ENCODE data around the gene SPAG7. TPM values are rescaled to one million over a fixed set of nuclear protein-coding genes. Genes with fewer than 3 reads are reported as not detected.

SPAG7 gene
- total RNA-seq, 1 experiment from 2014 or later: 97.3 TPM

DNA sequence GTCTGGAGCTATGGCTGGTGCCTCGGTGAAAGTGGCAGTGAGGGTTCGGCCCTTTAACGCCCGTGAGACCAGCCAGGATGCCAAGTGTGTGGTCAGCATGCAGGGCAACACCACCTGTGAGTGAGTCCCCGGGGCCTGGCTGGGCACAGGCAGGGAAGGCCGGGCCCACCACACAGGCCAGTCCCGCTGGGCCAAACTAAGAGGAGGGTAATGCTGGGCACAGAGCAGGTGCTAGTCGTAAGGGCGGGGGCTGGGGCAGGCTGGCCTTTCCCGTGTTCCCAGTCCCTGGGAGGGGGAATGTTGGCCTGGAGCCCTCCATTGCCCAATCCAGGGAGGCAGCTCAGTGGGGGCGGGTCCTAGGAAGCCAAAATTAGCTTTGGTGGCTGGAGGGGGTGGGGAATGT lies 32.6 kb upstream of the SPAG7 start:
- peaks cover 39% of the 10 kb centered on the region for H3K36me3 Mint-ChIP-seq
- TF ChIP-seq TEAD1 (CRISPR knock-in tag; IDR thresholded peaks at IDR 0.05) (no peak), PRRX2 (CRISPR knock-in tag; IDR thresholded peaks at IDR 0.05) (no peak), JAZF1 (CRISPR knock-in tag; IDR thresholded peaks at IDR 0.05) (no peak), HMGA2 (CRISPR knock-in tag; IDR thresholded peaks at IDR 0.05) (no peak), ZNF423 (CRISPR knock-in tag; IDR thresholded peaks at IDR 0.05) (no peak), RELA (CRISPR knock-in tag; IDR thresholded peaks at IDR 0.05; ENCODE audit: borderline replicate concordance) (no peak), CBFB (CRISPR knock-in tag; IDR thresholded peaks at IDR 0.05; ENCODE audit: low read depth) (no peak), CREB1 (CRISPR knock-in tag; IDR thresholded peaks at IDR 0.05) (no peak), FOXJ3 (CRISPR knock-in tag; IDR thresholded peaks at IDR 0.05; ENCODE audit: borderline replicate concordance) (no peak)
- TF ChIP-seq, protein P1, sequence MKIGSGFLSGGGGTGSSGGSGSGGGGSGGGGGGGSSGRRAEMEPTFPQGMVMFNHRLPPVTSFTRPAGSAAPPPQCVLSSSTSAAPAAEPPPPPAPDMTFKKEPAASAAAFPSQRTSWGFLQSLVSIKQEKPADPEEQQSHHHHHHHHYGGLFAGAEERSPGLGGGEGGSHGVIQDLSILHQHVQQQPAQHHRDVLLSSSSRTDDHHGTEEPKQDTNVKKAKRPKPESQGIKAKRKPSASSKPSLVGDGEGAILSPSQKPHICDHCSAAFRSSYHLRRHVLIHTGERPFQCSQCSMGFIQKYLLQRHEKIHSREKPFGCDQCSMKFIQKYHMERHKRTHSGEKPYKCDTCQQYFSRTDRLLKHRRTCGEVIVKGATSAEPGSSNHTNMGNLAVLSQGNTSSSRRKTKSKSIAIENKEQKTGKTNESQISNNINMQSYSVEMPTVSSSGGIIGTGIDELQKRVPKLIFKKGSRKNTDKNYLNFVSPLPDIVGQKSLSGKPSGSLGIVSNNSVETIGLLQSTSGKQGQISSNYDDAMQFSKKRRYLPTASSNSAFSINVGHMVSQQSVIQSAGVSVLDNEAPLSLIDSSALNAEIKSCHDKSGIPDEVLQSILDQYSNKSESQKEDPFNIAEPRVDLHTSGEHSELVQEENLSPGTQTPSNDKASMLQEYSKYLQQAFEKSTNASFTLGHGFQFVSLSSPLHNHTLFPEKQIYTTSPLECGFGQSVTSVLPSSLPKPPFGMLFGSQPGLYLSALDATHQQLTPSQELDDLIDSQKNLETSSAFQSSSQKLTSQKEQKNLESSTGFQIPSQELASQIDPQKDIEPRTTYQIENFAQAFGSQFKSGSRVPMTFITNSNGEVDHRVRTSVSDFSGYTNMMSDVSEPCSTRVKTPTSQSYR (CRISPR knock-in tag; IDR thresholded peaks at IDR 0.05): no peak
- TF ChIP-seq, protein P2, sequence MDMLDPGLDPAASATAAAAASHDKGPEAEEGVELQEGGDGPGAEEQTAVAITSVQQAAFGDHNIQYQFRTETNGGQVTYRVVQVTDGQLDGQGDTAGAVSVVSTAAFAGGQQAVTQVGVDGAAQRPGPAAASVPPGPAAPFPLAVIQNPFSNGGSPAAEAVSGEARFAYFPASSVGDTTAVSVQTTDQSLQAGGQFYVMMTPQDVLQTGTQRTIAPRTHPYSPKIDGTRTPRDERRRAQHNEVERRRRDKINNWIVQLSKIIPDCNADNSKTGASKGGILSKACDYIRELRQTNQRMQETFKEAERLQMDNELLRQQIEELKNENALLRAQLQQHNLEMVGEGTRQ (CRISPR knock-in tag; IDR thresholded peaks at IDR 0.05): no peak
- TF ChIP-seq, protein P3, sequence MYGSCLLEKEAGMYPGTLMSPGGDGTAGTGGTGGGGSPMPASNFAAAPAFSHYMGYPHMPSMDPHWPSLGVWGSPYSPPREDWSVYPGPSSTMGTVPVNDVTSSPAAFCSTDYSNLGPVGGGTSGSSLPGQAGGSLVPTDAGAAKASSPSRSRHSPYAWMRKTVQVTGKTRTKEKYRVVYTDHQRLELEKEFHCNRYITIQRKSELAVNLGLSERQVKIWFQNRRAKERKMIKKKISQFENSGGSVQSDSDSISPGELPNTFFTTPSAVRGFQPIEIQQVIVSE (CRISPR knock-in tag; IDR thresholded peaks at IDR 0.05; ENCODE audit: borderline replicate concordance): no peak
- TF ChIP-seq, protein P4, sequence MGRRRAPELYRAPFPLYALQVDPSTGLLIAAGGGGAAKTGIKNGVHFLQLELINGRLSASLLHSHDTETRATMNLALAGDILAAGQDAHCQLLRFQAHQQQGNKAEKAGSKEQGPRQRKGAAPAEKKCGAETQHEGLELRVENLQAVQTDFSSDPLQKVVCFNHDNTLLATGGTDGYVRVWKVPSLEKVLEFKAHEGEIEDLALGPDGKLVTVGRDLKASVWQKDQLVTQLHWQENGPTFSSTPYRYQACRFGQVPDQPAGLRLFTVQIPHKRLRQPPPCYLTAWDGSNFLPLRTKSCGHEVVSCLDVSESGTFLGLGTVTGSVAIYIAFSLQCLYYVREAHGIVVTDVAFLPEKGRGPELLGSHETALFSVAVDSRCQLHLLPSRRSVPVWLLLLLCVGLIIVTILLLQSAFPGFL (CRISPR knock-in tag; IDR thresholded peaks at IDR 0.05; ENCODE audit: borderline replicate concordance): no peak
- H3K9me3 Mint-ChIP-seq: no peaks in the 10 kb centered on the region
- ChIA-PET POLR2A (no interaction called here), CTCF (interaction anchor here (1.4 to 1.6 kb wide), 2 partner anchors 12 to 122 kb away, joined by 3 to 4 read pairs; partner anchors contain the start of gene CAMTA2)
- no peak overlapping the region for H3K4me3 Mint-ChIP-seq
- 0 out of 2 replicates have a peak overlapping the region, but pooled peaks have one; percentile 20 for H3K27ac Mint-ChIP-seq
- no peak for ATAC-seq
- H3K27me3 Mint-ChIP-seq (ENCODE audit: low read depth): peaks cover 10% of the 10 kb centered on the region
- DNase-seq (ENCODE audit: low spot score): peak; percentile 22
- peaks cover 16% of the 10 kb centered on the region for H3K4me1 Mint-ChIP-seq

DNA sequence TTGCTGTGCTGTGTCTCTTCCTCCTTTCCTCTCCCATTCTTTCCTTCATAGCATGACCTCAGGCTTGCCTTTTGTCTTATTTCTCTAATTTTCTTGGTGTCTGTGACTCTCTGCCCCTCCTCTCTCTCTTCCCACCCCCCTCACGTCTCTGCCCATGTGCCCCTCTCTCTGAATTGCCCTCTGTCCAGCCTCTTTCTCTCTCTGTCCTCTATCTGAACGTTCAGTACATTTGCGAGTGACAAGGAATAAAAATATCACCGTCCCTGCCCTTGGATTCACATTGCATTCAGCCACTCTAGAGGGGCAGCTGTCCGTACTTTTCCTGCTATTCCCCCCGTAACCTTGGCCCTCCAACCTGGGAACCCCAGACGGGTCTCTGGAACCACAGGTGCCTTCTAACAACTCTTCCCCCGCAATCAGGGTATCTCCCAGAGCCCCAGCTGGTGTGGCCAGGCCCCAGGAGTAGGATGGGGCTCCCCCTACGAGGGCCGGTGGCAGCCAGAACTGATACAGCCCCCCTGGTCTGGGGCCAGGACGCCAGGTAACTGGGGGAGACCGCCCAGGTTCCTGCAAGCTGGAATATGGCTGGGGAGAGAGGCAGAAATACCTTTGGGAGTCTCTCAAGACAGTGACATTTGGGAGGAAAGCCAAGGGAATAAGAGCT lies 31.9 kb upstream of the SPAG7 start:
- CTCF ChIA-PET: interaction anchor here (1.4 to 1.6 kb wide), 2 partner anchors 12 to 122 kb away, joined by 3 to 4 read pairs; partner anchors contain the start of gene CAMTA2
- TF ChIP-seq, protein P5, sequence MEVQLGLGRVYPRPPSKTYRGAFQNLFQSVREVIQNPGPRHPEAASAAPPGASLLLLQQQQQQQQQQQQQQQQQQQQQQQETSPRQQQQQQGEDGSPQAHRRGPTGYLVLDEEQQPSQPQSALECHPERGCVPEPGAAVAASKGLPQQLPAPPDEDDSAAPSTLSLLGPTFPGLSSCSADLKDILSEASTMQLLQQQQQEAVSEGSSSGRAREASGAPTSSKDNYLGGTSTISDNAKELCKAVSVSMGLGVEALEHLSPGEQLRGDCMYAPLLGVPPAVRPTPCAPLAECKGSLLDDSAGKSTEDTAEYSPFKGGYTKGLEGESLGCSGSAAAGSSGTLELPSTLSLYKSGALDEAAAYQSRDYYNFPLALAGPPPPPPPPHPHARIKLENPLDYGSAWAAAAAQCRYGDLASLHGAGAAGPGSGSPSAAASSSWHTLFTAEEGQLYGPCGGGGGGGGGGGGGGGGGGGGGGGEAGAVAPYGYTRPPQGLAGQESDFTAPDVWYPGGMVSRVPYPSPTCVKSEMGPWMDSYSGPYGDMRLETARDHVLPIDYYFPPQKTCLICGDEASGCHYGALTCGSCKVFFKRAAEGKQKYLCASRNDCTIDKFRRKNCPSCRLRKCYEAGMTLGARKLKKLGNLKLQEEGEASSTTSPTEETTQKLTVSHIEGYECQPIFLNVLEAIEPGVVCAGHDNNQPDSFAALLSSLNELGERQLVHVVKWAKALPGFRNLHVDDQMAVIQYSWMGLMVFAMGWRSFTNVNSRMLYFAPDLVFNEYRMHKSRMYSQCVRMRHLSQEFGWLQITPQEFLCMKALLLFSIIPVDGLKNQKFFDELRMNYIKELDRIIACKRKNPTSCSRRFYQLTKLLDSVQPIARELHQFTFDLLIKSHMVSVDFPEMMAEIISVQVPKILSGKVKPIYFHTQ (CRISPR knock-in tag; IDR thresholded peaks at IDR 0.05): no peak
- TF ChIP-seq JUN (CRISPR knock-in tag; IDR thresholded peaks at IDR 0.05): no peak
- no peak for TF ChIP-seq ZNF416 (CRISPR knock-in tag; IDR thresholded peaks at IDR 0.05)
- TF ChIP-seq, protein P6, sequence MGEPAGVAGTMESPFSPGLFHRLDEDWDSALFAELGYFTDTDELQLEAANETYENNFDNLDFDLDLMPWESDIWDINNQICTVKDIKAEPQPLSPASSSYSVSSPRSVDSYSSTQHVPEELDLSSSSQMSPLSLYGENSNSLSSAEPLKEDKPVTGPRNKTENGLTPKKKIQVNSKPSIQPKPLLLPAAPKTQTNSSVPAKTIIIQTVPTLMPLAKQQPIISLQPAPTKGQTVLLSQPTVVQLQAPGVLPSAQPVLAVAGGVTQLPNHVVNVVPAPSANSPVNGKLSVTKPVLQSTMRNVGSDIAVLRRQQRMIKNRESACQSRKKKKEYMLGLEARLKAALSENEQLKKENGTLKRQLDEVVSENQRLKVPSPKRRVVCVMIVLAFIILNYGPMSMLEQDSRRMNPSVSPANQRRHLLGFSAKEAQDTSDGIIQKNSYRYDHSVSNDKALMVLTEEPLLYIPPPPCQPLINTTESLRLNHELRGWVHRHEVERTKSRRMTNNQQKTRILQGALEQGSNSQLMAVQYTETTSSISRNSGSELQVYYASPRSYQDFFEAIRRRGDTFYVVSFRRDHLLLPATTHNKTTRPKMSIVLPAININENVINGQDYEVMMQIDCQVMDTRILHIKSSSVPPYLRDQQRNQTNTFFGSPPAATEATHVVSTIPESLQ (CRISPR knock-in tag; IDR thresholded peaks at IDR 0.05): no peak
- no peak for TF ChIP-seq NR3C1 (CRISPR knock-in tag; conservative IDR thresholded peaks at IDR 0.05; ENCODE audit: low read depth)
- no peak for TF ChIP-seq RORB (CRISPR knock-in tag; IDR thresholded peaks at IDR 0.05)
- TF ChIP-seq, protein P7, sequence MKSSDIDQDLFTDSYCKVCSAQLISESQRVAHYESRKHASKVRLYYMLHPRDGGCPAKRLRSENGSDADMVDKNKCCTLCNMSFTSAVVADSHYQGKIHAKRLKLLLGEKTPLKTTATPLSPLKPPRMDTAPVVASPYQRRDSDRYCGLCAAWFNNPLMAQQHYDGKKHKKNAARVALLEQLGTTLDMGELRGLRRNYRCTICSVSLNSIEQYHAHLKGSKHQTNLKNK (CRISPR knock-in tag; IDR thresholded peaks at IDR 0.05): no peak

More for the DNA sequence above, 31.9 kb upstream of the SPAG7 start:
- POLR2A ChIA-PET: no interaction called here
- Mint-ChIP-seq H3K36me3 (peaks cover 32% of the 10 kb centered on the region), H3K27ac (peak overlapping the region; percentile 58), H3K27me3 (ENCODE audit: low read depth) (peaks cover 17% of the 10 kb centered on the region), H3K4me3 (peak overlapping the region; percentile 87), H3K4me1 (peaks cover 16% of the 10 kb centered on the region), H3K9me3 (no peaks in the 10 kb centered on the region)
- ATAC-seq (no peak), DNase-seq (ENCODE audit: low spot score) (no peak)
